Putamen (tissue), 1 donor: ENCODE data around the gene FAM241A.
"Not testable (repeated sequence)": the region's sequence is repeated elsewhere in the genome, so short reads cannot be mapped to it uniquely, and the experiment has no call there.

Experiments used
- DNase-seq: peaks from one replicate; pipeline ENCODE4 v3.0.0-alpha.2; 2016; ENCODE audit warnings: low spot score

FAM241A gene

DNA sequence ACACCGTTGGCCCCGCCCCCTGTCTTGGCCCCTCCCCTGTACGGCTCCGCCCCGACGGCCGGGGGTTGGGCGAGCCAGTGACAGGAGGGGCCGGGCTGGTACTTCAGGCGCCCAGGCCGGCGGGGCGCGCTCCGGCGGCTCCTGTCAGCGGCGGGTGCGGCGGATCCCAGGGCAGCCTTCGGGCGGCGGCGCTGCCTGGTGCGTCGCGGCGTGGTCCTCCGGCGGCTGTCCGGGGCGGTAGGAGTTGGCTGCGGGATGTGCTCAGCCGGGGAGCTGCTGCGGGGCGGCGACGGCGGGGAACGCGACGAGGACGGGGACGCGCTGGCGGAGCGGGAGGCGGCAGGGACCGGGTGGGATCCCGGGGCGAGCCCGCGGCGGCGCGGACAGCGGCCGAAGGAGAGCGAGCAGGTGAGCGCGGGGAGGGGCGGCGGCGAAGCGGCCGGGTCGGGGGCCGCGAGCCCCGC, at the start of gene FAM241A:
Gene FAM241A, plus strand, starts transcription at position 129 of the 464 bp plus-strand sequence. Its CDS starts 127 bp downstream, at position 256.
- peak; percentile 89 for DNase-seq

DNA sequence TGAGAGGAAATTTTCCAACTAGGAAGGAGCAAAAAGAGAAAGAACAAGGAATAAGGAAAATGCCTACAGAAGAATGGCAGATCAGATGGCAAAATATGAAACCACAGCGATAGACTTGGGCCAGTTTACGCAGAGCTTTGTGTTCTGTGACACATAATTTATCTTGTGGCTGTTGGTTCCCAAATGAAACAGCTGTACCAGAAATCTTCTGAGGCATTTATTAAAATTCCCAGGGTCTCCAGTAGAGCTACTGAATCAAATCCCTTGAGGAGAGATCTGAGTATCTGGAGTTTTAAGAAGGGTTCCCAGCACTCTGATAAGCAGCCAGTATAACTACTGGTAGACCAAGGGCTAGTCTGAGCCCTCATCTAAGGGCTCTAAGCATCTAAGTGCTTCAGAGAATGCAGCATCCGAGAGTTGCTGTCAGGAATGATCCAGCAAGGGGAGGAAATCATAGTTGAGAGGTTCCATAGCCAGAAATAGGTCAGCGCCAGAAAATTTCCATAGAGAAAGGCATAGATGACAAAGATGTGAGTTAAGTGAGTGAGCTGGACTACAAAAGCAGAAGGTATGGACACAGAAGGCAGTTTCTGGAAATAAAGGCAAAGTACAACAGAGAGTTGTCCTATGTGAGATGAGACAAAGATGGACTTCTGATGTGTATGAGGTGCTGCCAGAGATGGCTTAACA, 46.3 kb upstream of the FAM241A start:
- no peak for DNase-seq

DNA sequence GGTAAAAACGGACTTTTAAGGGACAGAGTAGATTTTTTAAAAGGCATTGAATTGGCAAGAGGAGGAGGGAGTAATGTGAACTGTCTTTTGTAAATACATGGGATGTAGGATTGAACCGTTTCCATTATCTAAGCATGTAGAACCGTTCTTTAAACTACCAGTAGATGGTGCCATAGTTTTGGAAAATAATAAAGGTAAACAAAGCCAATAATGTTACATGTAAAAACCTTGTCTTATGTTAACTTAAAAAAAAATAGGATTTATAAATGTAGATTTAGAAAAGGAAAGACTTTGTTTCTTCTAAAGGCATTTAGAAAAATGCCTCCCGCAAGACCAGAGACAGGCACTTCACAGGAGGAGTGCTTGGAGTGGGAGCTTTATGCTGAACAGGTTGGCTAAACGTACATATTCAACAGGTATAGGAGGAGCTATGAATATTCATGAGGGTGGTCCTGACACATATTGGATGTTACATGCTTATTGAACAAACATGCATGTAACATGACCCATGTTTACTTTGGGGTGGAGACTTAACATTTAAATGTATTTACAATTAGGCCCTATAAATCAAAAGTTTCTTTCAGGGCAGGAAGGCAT, 45.5 kb upstream of the FAM241A start:
- peak; percentile 47 for DNase-seq

DNA sequence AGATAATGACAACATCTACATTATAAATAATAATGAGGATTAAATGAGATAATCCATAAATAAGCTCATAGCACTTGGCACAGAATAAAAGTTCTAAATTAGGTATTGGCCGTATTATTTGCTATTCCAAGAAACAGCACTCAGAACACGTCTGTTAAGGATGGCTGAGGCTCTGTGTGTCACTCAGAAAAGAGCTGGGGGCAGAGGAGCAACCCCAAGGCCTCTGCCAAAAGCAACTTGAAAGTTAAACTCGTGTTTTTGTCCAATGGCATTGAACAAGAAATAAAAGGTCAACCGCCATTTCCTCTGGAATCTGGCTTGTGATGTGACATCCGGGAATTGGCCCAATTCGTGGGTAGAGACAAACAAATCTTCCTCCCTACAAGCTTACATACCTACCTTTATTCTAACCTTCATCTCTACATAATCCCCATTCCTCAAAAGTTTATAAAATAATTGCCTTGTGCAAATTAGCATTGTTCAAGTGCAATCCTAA, 42.3 kb upstream of the FAM241A start:
- no peak for DNase-seq

DNA sequence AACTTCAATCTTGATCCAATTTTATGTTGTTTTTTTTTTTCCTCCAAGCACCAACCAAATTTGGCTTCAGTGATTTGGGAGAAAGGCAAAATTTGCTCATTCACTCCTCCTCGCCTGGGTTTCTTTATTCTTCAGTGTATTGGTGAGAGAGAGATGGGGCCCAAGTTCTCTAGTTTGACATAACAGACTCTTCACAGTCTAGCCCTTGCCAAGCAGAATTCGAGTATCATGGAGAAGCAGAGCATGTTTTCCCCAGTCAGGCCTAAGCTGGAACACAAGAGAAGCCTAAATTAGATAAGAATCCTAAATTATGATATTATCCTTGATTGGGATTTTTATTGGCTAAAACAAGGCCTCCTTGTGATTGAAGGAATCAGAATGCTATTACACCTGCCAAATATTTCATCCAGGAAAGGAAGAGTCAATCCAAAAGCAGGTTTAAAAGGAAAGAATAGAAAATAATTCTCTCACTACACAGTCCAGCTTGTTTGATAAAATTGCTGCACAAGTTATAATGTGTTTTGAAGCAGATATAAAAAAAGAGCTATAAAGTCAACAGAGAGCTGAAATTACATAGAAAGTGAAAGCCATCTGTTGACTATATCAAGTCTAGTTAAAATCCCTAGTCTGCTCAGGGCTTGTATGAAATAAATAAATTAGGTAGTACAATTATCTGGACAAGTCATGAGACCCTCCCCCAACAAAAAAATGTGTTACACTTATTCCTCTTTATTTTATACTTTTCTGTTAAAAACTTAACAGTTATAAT, 39.9 kb upstream of the FAM241A start:
- no peak for DNase-seq

- no peak for DNase-seq
Observed at GRCh38 chr4:112109360-112110058, 35.7 kb upstream of the FAM241A start.

DNA sequence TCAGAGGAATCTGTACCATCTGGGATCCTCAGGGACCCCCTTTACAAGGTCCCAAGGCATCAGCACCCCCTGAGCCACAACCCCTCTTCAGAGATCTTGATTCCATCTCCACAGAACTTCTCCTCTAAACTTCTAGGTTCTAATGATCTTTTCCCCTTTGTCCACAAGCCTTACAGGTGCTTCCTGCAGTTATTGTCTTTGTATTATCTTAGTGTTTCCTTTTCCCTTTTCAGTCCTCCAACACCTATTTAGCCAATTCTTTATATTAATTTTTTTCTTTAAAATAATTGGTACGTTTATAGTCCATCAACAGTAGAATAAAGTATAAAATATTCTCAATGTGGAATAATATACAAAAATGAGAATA, 35.2 kb upstream of the FAM241A start:
- DNase-seq = no peak

DNA sequence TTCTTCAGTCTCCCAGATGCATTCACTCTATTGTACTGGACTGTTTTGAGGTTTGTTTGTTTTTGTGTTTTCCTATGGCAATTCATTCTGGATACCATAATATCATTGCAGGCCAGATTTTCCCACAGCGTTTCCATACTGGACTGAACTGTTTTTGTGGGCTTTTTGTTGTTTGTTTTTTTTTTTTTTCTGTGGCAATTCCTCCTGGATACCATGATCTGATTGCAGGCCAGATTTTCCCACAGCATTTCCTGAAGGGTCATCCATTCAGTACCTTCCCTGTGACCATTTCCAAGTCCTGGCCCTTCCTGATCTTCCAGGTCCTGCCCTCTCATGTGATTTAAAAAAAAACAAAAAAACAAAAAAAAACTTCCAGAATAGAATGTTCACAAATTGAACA, 33.9 kb upstream of the FAM241A start:
- DNase-seq = no peak

DNA sequence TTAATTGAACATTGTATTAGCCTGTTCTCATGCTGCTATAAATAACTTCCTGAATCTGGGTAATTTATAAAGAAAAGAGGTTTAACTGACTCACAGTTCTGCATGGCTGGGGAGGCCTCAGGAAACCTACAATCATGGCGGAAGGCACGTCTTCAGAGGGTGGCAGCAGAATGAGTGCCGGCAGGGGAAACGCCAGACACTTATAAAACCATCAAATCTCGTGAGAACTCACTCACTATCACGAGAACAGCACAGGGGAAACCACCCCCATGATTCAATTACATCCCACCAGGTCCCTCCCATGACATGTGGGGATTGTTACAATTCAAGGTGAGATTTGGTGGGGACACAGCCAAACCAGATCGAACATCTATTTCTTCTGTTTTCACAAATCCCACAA, 33.2 kb upstream of the FAM241A start:
- not testable (repeated sequence) for DNase-seq

DNA sequence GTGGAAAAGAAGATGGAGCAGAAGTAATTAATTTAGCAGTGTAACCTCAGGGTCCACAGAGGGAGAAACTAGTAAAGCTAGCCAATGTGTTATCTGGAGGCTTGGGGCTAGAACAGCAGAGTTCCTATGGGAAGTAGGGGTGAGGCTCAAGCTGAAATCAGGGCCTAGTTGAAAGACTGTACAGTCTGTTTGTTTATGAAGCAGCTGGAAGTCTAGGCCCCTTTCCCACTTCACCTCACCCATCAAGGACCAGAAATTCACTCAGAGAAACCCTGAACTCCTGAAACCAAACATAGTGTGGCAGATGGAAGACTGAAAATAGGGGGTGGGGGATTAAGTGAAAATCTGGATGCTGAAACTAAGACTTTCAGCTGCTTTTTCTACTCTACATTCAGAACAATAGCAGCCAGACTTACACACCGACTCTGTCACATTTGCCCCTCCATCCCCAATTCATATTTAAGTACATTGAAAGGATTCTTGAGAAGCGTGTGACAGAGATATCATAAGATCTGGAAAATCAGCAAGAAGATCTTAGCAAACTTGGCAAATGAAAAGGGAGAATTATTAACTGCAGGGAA, 32.6 kb upstream of the FAM241A start:
- DNase-seq = no peak

GRCh38 chr4:112113864-112114263, 31.4 kb upstream of the FAM241A start:
- no peak for DNase-seq

GRCh38 chr4:112114452-112114851, 30.8 kb upstream of the FAM241A start:
- no peak for DNase-seq

- DNase-seq = no peak
Observed at GRCh38 chr4:112118742-112119352, 26.4 kb upstream of the FAM241A start.

DNA sequence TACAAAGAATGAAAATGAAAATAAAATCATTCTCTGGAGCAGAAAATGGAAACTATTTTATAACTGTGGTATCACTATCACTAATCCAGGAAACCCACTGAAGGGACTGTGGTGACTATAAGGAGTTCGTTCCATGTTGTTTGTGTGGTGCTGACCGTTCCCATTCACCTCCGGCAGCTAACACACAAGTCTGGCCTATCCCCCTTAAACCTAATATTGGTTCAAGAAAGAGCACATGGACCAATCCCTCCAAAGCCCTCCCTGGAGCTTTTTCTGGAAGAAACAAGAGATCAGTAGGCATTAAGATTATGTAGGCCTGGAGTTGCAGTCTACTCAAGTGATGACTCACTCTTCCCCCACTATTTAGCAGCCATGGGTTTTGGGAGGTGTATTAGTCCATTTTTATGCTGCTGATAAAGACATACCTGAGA, 25.9 kb upstream of the FAM241A start:
- no peak for DNase-seq

- no peak for DNase-seq
Observed at GRCh38 chr4:112120021-112120420, 25.2 kb upstream of the FAM241A start.

- no peak for DNase-seq
Observed at GRCh38 chr4:112125416-112125815, 19.8 kb upstream of the FAM241A start.

- DNase-seq = no peak
Observed at GRCh38 chr4:112127048-112127637, 18.1 kb upstream of the FAM241A start.

DNA sequence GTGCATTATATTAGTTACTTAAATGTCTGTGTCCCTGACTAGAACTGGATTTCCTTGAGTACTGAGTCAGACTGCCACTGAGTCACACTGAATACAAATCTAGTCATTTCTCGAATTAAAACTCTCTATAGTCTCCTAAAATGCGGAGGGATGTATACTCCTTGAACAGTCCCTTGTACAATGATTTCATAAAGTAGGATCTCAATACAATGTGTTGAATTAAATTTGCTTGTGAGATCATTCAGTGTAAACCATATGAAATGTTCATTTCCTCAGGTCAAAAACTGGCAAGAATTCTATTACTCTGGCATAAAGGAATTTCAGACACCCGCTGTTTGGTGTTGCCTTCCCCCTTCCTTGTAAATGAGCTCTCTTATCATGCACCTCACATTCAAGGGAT, 17.5 kb upstream of the FAM241A start:
- no peak for DNase-seq

GRCh38 chr4:112128452-112128851, 16.8 kb upstream of the FAM241A start:
- DNase-seq = no peak

- no peak for DNase-seq
Observed at GRCh38 chr4:112130906-112131305, 14.3 kb upstream of the FAM241A start.

- DNase-seq = no peak
Observed at GRCh38 chr4:112136551-112136950, 8.7 kb upstream of the FAM241A start.
